ENCODE data around the gene ZNF423.

GRCh38 chr16:49459953-49460735 is 395.8 kb downstream of the ZNF423 start:
- TF ChIP-seq POLR2AphosphoS5 (IDR thresholded peaks at IDR 0.05): no peak
- TF ChIP-seq EZH2 (IDR thresholded peaks at IDR 0.05; ENCODE audit: borderline replicate concordance, insufficient read depth, low read length, poor library complexity, severe bottlenecking): no peak
